Liver (tissue), 3 donors: ENCODE results near the gene SNX6.
"Not testable (repeated sequence)": the region's sequence is repeated elsewhere in the genome, so short reads cannot be mapped to it uniquely, and the experiment has no call there.

ENCODE experiments used
- CTCF ChIP-seq: fragments of 150-350 bp; IDR thresholded peaks from 2 replicates; pipeline ENCODE4 v1.5.1; 2017; ENCODE audit warnings: improper control_type of control experiment, low read depth, low read length; ENCODE audit not compliant: missing input control
- JUND ChIP-seq, 2 donors: IDR thresholded peaks; 2 replicates each; pipeline ENCODE4 v1.6.1; 2016; ENCODE audit warnings: antibody characterized with exemption in 2 of 2
- donor health status: healthy.
- donor health status: healthy.

- not testable (repeated sequence) for TF ChIP-seq CTCF; JUND (IDR thresholded peaks at IDR 0.05)
These were observed 22.4 kb upstream of the SNX6 start for GRCh38 chr14:34652348-34652747.
